ENCODE results near the gene PSAPL1.

The PSAPL1 gene

GRCh38 chr4:7429601-7430078 lies 5.1 kb downstream of the PSAPL1 start:
- no peak for DNase-seq

GRCh38 chr4:7429069-7429416 lies 5.7 kb downstream of the PSAPL1 start:
- no peak for DNase-seq

GRCh38 chr4:7428261-7429068 lies 6.3 kb downstream of the PSAPL1 start:
- no peak for DNase-seq

GRCh38 chr4:7427831-7428260 lies 6.9 kb downstream of the PSAPL1 start:
- no peak for DNase-seq

- DNase-seq = no peak
These were observed 7.4 kb downstream of the PSAPL1 start for GRCh38 chr4:7427361-7427760.

GRCh38 chr4:7426525-7427171 lies 8.1 kb downstream of the PSAPL1 start:
- DNase-seq = no peak

GRCh38 chr4:7425591-7426468 lies 8.9 kb downstream of the PSAPL1 start:
- no peak for DNase-seq

GRCh38 chr4:7425124-7425523 lies 9.6 kb downstream of the PSAPL1 start:
- DNase-seq = no peak

- no peak for DNase-seq
These were observed 10.1 kb downstream of the PSAPL1 start for GRCh38 chr4:7424553-7425111.

GRCh38 chr4:7423801-7424552 lies 10.8 kb downstream of the PSAPL1 start:
- DNase-seq = no peak

- no peak for DNase-seq
These were observed 11.3 kb downstream of the PSAPL1 start for GRCh38 chr4:7423391-7423790.

GRCh38 chr4:7422898-7423180 lies 11.9 kb downstream of the PSAPL1 start:
- DNase-seq = no peak

GRCh38 chr4:7422151-7422897 lies 12.4 kb downstream of the PSAPL1 start:
- no peak for DNase-seq

- DNase-seq = no peak
These were observed 13.2 kb downstream of the PSAPL1 start for GRCh38 chr4:7421356-7422150.

GRCh38 chr4:7420661-7421040 lies 14.1 kb downstream of the PSAPL1 start:
- no peak for DNase-seq

GRCh38 chr4:7419961-7420660 lies 14.6 kb downstream of the PSAPL1 start:
- no peak for DNase-seq

- DNase-seq = no peak
These were observed 16.4 kb downstream of the PSAPL1 start for GRCh38 chr4:7418131-7418943.

GRCh38 chr4:7417639-7418038 lies 17.1 kb downstream of the PSAPL1 start:
- DNase-seq = no peak

- DNase-seq = no peak
These were observed 17.8 kb downstream of the PSAPL1 start for GRCh38 chr4:7416745-7417432.

Measured in SHP77 treated with DMSO at 0.1 percent for 48 hours (cell line).